ENCODE results near the gene RHD.

GRCh38 chr1:25222606-25223005, 49.7 kb upstream of the RHD start:
- TF ChIP-seq, protein P1, sequence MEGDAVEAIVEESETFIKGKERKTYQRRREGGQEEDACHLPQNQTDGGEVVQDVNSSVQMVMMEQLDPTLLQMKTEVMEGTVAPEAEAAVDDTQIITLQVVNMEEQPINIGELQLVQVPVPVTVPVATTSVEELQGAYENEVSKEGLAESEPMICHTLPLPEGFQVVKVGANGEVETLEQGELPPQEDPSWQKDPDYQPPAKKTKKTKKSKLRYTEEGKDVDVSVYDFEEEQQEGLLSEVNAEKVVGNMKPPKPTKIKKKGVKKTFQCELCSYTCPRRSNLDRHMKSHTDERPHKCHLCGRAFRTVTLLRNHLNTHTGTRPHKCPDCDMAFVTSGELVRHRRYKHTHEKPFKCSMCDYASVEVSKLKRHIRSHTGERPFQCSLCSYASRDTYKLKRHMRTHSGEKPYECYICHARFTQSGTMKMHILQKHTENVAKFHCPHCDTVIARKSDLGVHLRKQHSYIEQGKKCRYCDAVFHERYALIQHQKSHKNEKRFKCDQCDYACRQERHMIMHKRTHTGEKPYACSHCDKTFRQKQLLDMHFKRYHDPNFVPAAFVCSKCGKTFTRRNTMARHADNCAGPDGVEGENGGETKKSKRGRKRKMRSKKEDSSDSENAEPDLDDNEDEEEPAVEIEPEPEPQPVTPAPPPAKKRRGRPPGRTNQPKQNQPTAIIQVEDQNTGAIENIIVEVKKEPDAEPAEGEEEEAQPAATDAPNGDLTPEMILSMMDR (IDR thresholded peaks at IDR 0.05) = no peak
- TF ChIP-seq POLR2A (IDR thresholded peaks at IDR 0.05) = no peak

Measured in testis (tissue), 2 donors.